WTC11 (cell line): Measurements from ENCODE around the gene CTDSPL2. TPM values are rescaled to one million over a fixed set of nuclear protein-coding genes. Genes with fewer than 3 reads are reported as not detected.

Source experiments
- ATAC-seq: fragments of 200-7000 bp; cut with Tn5 transposase; 2 replicates; pipeline ENCODE4 v1.10.0; 2021; ENCODE audit warnings: mild to moderate bottlenecking, moderate library complexity
- CTCF ChIA-PET: fragments of 300-600 bp; sonication (Branson Sonifier 250); formaldehyde crosslinking; loops from one replicate; lab custom pipeline; 2021; ENCODE audit warnings: antibody characterized with exemption; lab: Charles Lee
- POLR2A ChIA-PET: fragments of 350-600 bp; sonication (Branson Sonifier 250); formaldehyde crosslinking; loops from one replicate; lab custom pipeline; 2021; ENCODE audit warnings: antibody characterized with exemption; lab: Charles Lee
- DNase-seq: peaks from one replicate; pipeline ENCODE4 v3.0.0; 2021; ENCODE audit warnings: low spot score
- H3K27ac Mint-ChIP-seq: 2 replicates; pipeline ENCODE4 v1.8.0; 2021; ENCODE audit warnings: mixed read lengths
- H3K27me3 Mint-ChIP-seq: 2 replicates; pipeline ENCODE4 v1.8.0; 2021; ENCODE audit warnings: low read depth, mild to moderate bottlenecking, moderate library complexity, mixed read lengths
- H3K36me3 Mint-ChIP-seq: 2 replicates; pipeline ENCODE4 v1.8.0; 2021; ENCODE audit warnings: mixed read lengths
- H3K4me1 Mint-ChIP-seq: 2 replicates; pipeline ENCODE4 v1.8.0; 2022; ENCODE audit warnings: mixed read lengths
- H3K4me3 Mint-ChIP-seq: 2 replicates; pipeline ENCODE4 v1.8.0; 2021; ENCODE audit warnings: mild to moderate bottlenecking, moderate library complexity, mixed read lengths
- H3K9me3 Mint-ChIP-seq: 2 replicates; pipeline ENCODE4 v1.8.0; 2021; ENCODE audit warnings: mixed read lengths
- ATF1 ChIP-seq: sonication (generic); formaldehyde crosslinking; IDR thresholded peaks from 2 replicates; pipeline ENCODE4 v1.8.1; 2023; ENCODE audit warnings: mild to moderate bottlenecking, moderate library complexity, missing genetic modification reagents
- FOXP1 ChIP-seq: sonication (generic); formaldehyde crosslinking; IDR thresholded peaks from 2 replicates; pipeline ENCODE4 v1.8.0; 2022; ENCODE audit warnings: missing genetic modification reagents, mild to moderate bottlenecking, moderate library complexity, borderline replicate concordance
- GRHL2 ChIP-seq: fragments of 250-450 bp; sonication (Bioruptor Pico); IDR thresholded peaks from 2 replicates; pipeline ENCODE4 v1.8.0; 2022; ENCODE audit warnings: mild to moderate bottlenecking, moderate library complexity; ENCODE audit not compliant: insufficient replicate concordance, severe bottlenecking
- JUN ChIP-seq: sonication (generic); formaldehyde crosslinking; IDR thresholded peaks from 2 replicates; pipeline ENCODE4 v1.8.0; 2023; ENCODE audit warnings: mild to moderate bottlenecking, missing genetic modification reagents
- RELA ChIP-seq: sonication (generic); formaldehyde crosslinking; IDR thresholded peaks from 2 replicates; pipeline ENCODE4 v1.8.1; 2022; ENCODE audit warnings: missing genetic modification reagents, mild to moderate bottlenecking, borderline replicate concordance
- TEAD1 ChIP-seq: sonication (generic); formaldehyde crosslinking; IDR thresholded peaks from 2 replicates; pipeline ENCODE4 v1.8.0; 2022; ENCODE audit warnings: mild to moderate bottlenecking, missing genetic modification reagents
- TEAD4 ChIP-seq: sonication (generic); formaldehyde crosslinking; IDR thresholded peaks from 2 replicates; pipeline ENCODE4 v1.8.0; 2022; ENCODE audit warnings: mild to moderate bottlenecking, missing genetic modification reagents
- TP53 ChIP-seq: sonication (generic); formaldehyde crosslinking; IDR thresholded peaks from 2 replicates; pipeline ENCODE4 v1.8.1; 2023; ENCODE audit warnings: mild to moderate bottlenecking, missing genetic modification reagents
- ZNF232 ChIP-seq: sonication (generic); formaldehyde crosslinking; IDR thresholded peaks from 2 replicates; pipeline ENCODE4 v1.8.0; 2022; ENCODE audit warnings: mild to moderate bottlenecking, missing genetic modification reagents
- ZNF263 ChIP-seq: sonication (generic); formaldehyde crosslinking; IDR thresholded peaks from 2 replicates; pipeline ENCODE4 v1.8.1; 2022; ENCODE audit warnings: low read depth, mild to moderate bottlenecking, moderate library complexity, missing genetic modification reagents
- total RNA-seq: library from RNA; stranded (reverse); gene quantifications from 3 replicates; pipeline ENCODE4 v1.2.3, GENCODE V29; 2021
- TF ChIP-seq, protein P1 (sequence below): sonication (generic); formaldehyde crosslinking; IDR thresholded peaks from 2 replicates; pipeline ENCODE4 v1.8.0; 2022; ENCODE audit warnings: mild to moderate bottlenecking, missing genetic modification reagents
- TF ChIP-seq, protein P2 (sequence below): sonication (generic); formaldehyde crosslinking; IDR thresholded peaks from 2 replicates; pipeline ENCODE4 v1.8.1; 2022; ENCODE audit warnings: low read depth, missing genetic modification reagents, borderline replicate concordance
- TF ChIP-seq, protein P3 (sequence below): fragments of 250-450 bp; sonication (Bioruptor Pico); IDR thresholded peaks from 2 replicates; pipeline ENCODE4 v1.9.0; 2021; ENCODE audit warnings: moderate library complexity, mild to moderate bottlenecking, inconsistent platforms, borderline replicate concordance
- TF ChIP-seq, protein P4 (sequence below): fragments of 250-450 bp; sonication (Bioruptor Pico); IDR thresholded peaks from 2 replicates; pipeline ENCODE4 v1.9.0; 2021; ENCODE audit warnings: mild to moderate bottlenecking
- TF ChIP-seq, protein P5 (sequence below): fragments of 250-450 bp; sonication (Bioruptor Pico); IDR thresholded peaks from 2 replicates; pipeline ENCODE4 v1.9.0; 2021; ENCODE audit warnings: mild to moderate bottlenecking, borderline replicate concordance
- TF ChIP-seq, protein P6 (sequence below): sonication (generic); formaldehyde crosslinking; IDR thresholded peaks from 2 replicates; pipeline ENCODE4 v1.8.0; 2022; ENCODE audit warnings: mild to moderate bottlenecking, missing genetic modification reagents
- TF ChIP-seq, protein P7 (sequence below): sonication (generic); formaldehyde crosslinking; IDR thresholded peaks from 2 replicates; pipeline ENCODE4 v1.8.1; 2022; ENCODE audit warnings: mild to moderate bottlenecking, moderate library complexity, missing genetic modification reagents
- TF ChIP-seq, protein P8 (sequence below): fragments of 250-450 bp; sonication (Bioruptor Pico); IDR thresholded peaks from 2 replicates; pipeline ENCODE4 v2.1.2; 2022; ENCODE audit warnings: mild to moderate bottlenecking, moderate library complexity

Gene CTDSPL2
- total RNA-seq, 1 experiment from 2014 or later: 65.2 TPM

DNA sequence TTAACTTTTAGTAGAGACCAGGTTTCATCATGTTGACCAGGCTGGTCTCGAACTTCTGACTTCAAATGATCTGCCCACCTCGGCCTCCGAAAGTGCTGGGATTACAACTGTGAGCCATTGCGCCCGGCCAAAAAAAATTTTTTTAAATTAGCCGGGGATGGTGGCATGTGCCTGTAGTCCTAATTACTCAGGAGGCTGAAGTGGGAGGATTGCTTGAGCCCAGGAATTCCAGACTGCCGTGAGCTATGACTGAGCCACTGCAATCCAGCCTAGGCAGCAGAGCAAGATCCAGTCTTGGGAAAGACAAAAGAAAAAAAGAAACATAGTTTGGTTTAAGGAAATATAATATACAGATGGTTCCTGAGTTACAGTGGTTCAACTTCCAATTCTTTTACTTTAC, 64.6 kb downstream of the CTDSPL2 start (continued):
- TF ChIP-seq, protein P1, sequence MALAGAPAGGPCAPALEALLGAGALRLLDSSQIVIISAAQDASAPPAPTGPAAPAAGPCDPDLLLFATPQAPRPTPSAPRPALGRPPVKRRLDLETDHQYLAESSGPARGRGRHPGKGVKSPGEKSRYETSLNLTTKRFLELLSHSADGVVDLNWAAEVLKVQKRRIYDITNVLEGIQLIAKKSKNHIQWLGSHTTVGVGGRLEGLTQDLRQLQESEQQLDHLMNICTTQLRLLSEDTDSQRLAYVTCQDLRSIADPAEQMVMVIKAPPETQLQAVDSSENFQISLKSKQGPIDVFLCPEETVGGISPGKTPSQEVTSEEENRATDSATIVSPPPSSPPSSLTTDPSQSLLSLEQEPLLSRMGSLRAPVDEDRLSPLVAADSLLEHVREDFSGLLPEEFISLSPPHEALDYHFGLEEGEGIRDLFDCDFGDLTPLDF: no peak
- TF ChIP-seq, protein P2, sequence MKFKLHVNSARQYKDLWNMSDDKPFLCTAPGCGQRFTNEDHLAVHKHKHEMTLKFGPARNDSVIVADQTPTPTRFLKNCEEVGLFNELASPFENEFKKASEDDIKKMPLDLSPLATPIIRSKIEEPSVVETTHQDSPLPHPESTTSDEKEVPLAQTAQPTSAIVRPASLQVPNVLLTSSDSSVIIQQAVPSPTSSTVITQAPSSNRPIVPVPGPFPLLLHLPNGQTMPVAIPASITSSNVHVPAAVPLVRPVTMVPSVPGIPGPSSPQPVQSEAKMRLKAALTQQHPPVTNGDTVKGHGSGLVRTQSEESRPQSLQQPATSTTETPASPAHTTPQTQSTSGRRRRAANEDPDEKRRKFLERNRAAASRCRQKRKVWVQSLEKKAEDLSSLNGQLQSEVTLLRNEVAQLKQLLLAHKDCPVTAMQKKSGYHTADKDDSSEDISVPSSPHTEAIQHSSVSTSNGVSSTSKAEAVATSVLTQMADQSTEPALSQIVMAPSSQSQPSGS: no peak
- TF ChIP-seq FOXP1 (CRISPR knock-in tag) (no peak), ZNF232 (CRISPR knock-in tag) (no peak), GRHL2 (no peak), JUN (CRISPR knock-in tag) (no peak), ZNF263 (CRISPR knock-in tag) (no peak)
- TF ChIP-seq, protein P3, sequence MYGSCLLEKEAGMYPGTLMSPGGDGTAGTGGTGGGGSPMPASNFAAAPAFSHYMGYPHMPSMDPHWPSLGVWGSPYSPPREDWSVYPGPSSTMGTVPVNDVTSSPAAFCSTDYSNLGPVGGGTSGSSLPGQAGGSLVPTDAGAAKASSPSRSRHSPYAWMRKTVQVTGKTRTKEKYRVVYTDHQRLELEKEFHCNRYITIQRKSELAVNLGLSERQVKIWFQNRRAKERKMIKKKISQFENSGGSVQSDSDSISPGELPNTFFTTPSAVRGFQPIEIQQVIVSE: no peak
- TF ChIP-seq, all 79 proteins: peak for 0

DNA sequence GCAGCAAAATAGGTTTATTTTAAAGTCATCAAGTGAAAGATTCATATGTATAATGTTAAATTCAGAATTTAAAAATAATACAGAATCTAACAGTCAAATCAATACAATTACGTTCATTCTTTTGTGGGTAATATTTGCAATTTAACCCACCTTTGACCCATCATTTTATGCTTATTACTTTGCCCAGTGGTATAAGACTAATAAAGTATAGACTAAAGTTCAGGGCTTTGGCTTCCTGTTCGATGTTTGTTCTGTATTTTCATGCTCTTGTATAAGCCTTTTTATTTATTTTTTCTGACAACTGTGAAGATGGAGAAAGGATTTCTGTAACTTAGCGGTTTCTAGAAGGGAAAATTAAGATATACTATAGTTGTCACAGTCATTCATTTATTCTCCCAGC, 65.2 kb downstream of the CTDSPL2 start:
- ATAC-seq: no peak
- POLR2A ChIA-PET: no interaction called here
- H3K27me3 Mint-ChIP-seq: no peaks in the 10 kb centered on the region
- TF ChIP-seq RELA (CRISPR knock-in tag) (no peak), TEAD1 (CRISPR knock-in tag) (no peak), ATF1 (no peak), TP53 (CRISPR knock-in tag) (no peak), TEAD4 (CRISPR knock-in tag) (no peak)
- TF ChIP-seq, protein P4, sequence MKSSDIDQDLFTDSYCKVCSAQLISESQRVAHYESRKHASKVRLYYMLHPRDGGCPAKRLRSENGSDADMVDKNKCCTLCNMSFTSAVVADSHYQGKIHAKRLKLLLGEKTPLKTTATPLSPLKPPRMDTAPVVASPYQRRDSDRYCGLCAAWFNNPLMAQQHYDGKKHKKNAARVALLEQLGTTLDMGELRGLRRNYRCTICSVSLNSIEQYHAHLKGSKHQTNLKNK: no peak
- TF ChIP-seq, protein P5, sequence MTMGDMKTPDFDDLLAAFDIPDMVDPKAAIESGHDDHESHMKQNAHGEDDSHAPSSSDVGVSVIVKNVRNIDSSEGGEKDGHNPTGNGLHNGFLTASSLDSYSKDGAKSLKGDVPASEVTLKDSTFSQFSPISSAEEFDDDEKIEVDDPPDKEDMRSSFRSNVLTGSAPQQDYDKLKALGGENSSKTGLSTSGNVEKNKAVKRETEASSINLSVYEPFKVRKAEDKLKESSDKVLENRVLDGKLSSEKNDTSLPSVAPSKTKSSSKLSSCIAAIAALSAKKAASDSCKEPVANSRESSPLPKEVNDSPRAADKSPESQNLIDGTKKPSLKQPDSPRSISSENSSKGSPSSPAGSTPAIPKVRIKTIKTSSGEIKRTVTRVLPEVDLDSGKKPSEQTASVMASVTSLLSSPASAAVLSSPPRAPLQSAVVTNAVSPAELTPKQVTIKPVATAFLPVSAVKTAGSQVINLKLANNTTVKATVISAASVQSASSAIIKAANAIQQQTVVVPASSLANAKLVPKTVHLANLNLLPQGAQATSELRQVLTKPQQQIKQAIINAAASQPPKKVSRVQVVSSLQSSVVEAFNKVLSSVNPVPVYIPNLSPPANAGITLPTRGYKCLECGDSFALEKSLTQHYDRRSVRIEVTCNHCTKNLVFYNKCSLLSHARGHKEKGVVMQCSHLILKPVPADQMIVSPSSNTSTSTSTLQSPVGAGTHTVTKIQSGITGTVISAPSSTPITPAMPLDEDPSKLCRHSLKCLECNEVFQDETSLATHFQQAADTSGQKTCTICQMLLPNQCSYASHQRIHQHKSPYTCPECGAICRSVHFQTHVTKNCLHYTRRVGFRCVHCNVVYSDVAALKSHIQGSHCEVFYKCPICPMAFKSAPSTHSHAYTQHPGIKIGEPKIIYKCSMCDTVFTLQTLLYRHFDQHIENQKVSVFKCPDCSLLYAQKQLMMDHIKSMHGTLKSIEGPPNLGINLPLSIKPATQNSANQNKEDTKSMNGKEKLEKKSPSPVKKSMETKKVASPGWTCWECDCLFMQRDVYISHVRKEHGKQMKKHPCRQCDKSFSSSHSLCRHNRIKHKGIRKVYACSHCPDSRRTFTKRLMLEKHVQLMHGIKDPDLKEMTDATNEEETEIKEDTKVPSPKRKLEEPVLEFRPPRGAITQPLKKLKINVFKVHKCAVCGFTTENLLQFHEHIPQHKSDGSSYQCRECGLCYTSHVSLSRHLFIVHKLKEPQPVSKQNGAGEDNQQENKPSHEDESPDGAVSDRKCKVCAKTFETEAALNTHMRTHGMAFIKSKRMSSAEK (CRISPR knock-in tag): no peak
- TF ChIP-seq, protein P6, sequence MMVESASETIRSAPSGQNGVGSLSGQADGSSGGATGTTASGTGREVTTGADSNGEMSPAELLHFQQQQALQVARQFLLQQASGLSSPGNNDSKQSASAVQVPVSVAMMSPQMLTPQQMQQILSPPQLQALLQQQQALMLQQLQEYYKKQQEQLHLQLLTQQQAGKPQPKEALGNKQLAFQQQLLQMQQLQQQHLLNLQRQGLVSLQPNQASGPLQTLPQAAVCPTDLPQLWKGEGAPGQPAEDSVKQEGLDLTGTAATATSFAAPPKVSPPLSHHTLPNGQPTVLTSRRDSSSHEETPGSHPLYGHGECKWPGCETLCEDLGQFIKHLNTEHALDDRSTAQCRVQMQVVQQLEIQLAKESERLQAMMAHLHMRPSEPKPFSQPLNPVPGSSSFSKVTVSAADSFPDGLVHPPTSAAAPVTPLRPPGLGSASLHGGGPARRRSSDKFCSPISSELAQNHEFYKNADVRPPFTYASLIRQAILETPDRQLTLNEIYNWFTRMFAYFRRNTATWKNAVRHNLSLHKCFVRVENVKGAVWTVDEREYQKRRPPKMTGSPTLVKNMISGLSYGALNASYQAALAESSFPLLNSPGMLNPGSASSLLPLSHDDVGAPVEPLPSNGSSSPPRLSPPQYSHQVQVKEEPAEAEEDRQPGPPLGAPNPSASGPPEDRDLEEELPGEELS: no peak
- TF ChIP-seq, protein P7, sequence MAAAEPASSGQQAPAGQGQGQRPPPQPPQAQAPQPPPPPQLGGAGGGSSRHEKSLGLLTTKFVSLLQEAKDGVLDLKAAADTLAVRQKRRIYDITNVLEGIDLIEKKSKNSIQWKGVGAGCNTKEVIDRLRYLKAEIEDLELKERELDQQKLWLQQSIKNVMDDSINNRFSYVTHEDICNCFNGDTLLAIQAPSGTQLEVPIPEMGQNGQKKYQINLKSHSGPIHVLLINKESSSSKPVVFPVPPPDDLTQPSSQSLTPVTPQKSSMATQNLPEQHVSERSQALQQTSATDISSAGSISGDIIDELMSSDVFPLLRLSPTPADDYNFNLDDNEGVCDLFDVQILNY (CRISPR knock-in tag): no peak
- TF ChIP-seq, protein P8, sequence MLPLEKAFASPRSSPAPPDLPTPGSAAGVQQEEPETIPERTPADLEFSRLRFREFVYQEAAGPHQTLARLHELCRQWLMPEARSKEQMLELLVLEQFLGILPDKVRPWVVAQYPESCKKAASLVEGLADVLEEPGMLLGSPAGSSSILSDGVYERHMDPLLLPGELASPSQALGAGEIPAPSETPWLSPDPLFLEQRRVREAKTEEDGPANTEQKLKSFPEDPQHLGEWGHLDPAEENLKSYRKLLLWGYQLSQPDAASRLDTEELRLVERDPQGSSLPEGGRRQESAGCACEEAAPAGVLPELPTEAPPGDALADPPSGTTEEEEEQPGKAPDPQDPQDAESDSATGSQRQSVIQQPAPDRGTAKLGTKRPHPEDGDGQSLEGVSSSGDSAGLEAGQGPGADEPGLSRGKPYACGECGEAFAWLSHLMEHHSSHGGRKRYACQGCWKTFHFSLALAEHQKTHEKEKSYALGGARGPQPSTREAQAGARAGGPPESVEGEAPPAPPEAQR (CRISPR knock-in tag): no peak
- TF ChIP-seq, all 79 proteins: peak for 0
- DNase-seq: no peak
- H3K9me3 Mint-ChIP-seq: no peaks in the 10 kb centered on the region
- H3K36me3 Mint-ChIP-seq: peaks cover 46% of the 10 kb centered on the region
- H3K4me1 Mint-ChIP-seq: no peaks in the 10 kb centered on the region
- CTCF ChIA-PET: interaction anchor here (0.6 to 2.4 kb wide), 3 partner anchors 9 to 40 kb away, joined by 3 to 8 read pairs (median 7); no protein-coding TSS in a partner anchor
- H3K27ac Mint-ChIP-seq: no peak overlapping the region
- no peak overlapping the region for H3K4me3 Mint-ChIP-seq
